Measurements from ENCODE around the gene GNL3L. TPM values are rescaled to one million over a fixed set of nuclear protein-coding genes. Genes with fewer than 3 reads are reported as not detected.

The GNL3L gene
- total RNA-seq, 1 donor = 39.8 TPM

DNA sequence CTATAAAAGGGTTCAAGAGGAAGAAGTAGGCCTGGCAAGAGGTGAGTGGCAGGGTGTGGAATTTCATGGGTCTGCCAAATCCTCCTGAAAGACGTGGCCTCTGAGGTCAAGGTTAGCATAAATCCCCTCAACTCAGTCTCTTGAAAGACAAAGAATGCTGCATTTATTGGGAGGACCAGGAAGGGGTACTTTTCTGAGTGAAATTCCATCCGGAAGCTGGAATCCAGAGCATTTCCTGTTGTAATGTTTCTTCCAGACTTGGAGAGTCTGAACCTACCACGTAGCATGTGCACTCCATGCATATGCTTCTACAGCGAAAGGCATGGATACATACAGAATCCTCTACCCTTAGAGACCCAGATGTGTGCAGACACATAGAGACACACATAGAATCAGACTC lies 20.6 kb upstream of the GNL3L start:
- Histone ChIP-seq H3K4me2 (ENCODE audit: insufficient read depth, low read length) (no peak overlapping the region), H3K79me2 (ENCODE audit: insufficient read depth, low read length) (no peaks in the 10 kb centered on the region), H3K27ac (ENCODE audit: low read depth, low read length) (no peak overlapping the region)

DNA sequence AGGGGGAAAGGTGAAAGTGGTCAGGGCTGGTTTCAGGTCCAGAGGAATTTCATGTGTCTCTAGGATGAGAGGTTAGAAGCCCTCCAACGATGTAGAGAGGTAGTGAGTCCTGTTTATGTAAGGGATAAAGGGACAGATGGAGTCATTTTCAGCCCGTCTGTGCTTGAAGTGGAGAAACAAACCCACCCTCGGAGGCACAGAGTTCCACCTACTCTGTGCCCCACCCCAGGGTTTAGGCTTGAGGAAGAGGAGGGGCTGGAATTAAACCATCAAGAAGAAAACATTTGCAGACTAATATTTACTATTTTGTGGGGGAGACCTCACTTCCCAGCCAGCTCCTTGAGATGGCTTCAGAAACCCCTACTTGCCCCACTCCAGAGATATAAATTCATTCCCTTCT lies 868 bp upstream of the GNL3L start:
- Histone ChIP-seq H3K27me3 (ENCODE audit: insufficient read depth, low read length) (no peaks in the 10 kb centered on the region), H3K4me3 (ENCODE audit: insufficient read depth, low read length) (peak overlapping the region; percentile 78), H2AFZ (ENCODE audit: low read length) (peak overlapping the region; percentile 90), H3K79me2 (ENCODE audit: insufficient read depth, low read length) (peaks cover 34% of the 10 kb centered on the region), H3K9me3 (ENCODE audit: low read depth, low read length) (peaks cover 3% of the 10 kb centered on the region), H3K36me3 (ENCODE audit: insufficient read depth, low read length) (peaks cover 4% of the 10 kb centered on the region), H3K27ac (ENCODE audit: low read depth, low read length) (peak overlapping the region; percentile 77), H3K4me1 (ENCODE audit: insufficient read depth, low read length) (peaks cover 12% of the 10 kb centered on the region), H3K4me2 (ENCODE audit: insufficient read depth, low read length) (peak overlapping the region; percentile 49), H4K20me1 (ENCODE audit: insufficient read depth, low read length) (no peaks in the 10 kb centered on the region)
- no peak for DNase-seq (ENCODE audit: insufficient read length, low spot score, missing footprints)
- TF ChIP-seq, protein P1, sequence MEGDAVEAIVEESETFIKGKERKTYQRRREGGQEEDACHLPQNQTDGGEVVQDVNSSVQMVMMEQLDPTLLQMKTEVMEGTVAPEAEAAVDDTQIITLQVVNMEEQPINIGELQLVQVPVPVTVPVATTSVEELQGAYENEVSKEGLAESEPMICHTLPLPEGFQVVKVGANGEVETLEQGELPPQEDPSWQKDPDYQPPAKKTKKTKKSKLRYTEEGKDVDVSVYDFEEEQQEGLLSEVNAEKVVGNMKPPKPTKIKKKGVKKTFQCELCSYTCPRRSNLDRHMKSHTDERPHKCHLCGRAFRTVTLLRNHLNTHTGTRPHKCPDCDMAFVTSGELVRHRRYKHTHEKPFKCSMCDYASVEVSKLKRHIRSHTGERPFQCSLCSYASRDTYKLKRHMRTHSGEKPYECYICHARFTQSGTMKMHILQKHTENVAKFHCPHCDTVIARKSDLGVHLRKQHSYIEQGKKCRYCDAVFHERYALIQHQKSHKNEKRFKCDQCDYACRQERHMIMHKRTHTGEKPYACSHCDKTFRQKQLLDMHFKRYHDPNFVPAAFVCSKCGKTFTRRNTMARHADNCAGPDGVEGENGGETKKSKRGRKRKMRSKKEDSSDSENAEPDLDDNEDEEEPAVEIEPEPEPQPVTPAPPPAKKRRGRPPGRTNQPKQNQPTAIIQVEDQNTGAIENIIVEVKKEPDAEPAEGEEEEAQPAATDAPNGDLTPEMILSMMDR (IDR thresholded peaks at IDR 0.05; ENCODE audit: extremely low read depth, low read depth, low read length) = no peak

More for the DNA sequence above, 20.6 kb upstream of the GNL3L start:
- Histone ChIP-seq H4K20me1 (ENCODE audit: insufficient read depth, low read length) (no peaks in the 10 kb centered on the region), H2AFZ (ENCODE audit: low read length) (peak overlapping the region; percentile 33), H3K36me3 (ENCODE audit: insufficient read depth, low read length) (no peaks in the 10 kb centered on the region), H3K9me3 (ENCODE audit: low read depth, low read length) (no peaks in the 10 kb centered on the region), H3K27me3 (ENCODE audit: insufficient read depth, low read length) (no peaks in the 10 kb centered on the region), H3K4me1 (ENCODE audit: insufficient read depth, low read length) (no peaks in the 10 kb centered on the region), H3K4me3 (ENCODE audit: insufficient read depth, low read length) (no peak overlapping the region)
- DNase-seq (ENCODE audit: insufficient read length, low spot score, missing footprints) = peak; percentile 34
- TF ChIP-seq, protein P1 (IDR thresholded peaks at IDR 0.05; ENCODE audit: extremely low read depth, low read depth, low read length) = no peak

DNA sequence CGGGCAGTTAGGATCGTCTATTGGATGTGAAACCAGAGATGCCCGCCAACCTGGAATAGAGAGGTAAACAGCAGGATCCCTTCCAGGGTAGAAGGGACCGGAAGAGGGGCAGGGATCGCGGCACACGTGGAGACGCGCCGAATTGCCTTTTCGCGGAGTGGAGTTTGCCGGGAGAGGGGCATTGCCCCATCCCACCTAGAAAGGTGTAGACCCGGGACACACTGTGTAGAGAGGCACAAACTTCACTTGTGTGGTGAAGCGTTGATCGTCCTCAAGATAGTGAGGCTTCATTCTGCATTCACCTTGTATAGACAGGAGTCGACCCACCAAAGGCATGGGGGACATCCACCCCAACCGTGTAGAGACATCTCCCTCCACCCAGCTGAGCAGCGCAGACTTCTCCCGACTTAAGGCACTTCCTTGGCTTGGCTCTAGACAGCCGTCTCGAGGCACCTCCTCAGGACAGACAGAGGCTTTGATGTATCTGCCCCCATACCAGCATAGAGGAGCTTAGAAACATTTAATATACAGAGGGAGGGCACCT lies 410 bp downstream of the GNL3L start:
- TF ChIP-seq, protein P1 (IDR thresholded peaks at IDR 0.05; ENCODE audit: extremely low read depth, low read depth, low read length) = no peak
- peak overlapping the region; percentile 86 for H2AFZ ChIP-seq (ENCODE audit: low read length)
- peaks cover 12% of the 10 kb centered on the region for H3K4me1 ChIP-seq (ENCODE audit: insufficient read depth, low read length)
- no peaks in the 10 kb centered on the region for H3K27me3 ChIP-seq (ENCODE audit: insufficient read depth, low read length)
- peaks cover 6% of the 10 kb centered on the region for H3K36me3 ChIP-seq (ENCODE audit: insufficient read depth, low read length)
- DNase-seq (ENCODE audit: insufficient read length, low spot score, missing footprints) = no peak
- H3K9me3 ChIP-seq (ENCODE audit: low read depth, low read length) = peaks cover 3% of the 10 kb centered on the region
- H3K4me3 ChIP-seq (ENCODE audit: insufficient read depth, low read length) = peak overlapping the region; percentile 78
- H4K20me1 ChIP-seq (ENCODE audit: insufficient read depth, low read length) = no peaks in the 10 kb centered on the region
- H3K27ac ChIP-seq (ENCODE audit: low read depth, low read length) = peak overlapping the region; percentile 42
- peak overlapping the region; percentile 93 for H3K4me2 ChIP-seq (ENCODE audit: insufficient read depth, low read length)
- H3K79me2 ChIP-seq (ENCODE audit: insufficient read depth, low read length) = peaks cover 43% of the 10 kb centered on the region

DNA sequence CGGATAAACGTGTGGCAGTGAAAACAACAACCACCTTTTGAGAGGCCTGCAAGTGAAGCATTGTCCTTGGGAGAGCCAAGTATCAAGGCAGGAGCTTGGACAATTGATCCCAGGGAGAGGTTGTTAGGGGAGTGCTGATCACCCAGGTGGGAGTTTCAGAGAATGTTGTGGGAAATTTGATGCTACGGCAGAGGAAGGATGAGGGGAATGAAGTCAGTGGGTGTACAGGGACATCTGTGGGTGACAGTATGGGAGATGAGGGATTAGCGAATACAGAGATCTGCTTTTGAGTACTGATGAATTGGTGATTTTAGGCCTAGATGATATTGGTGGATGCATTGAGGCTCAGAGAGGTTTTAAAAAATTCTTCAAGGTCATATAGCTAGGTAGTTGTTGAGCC lies 4.3 kb downstream of the GNL3L start:
- H3K4me2 ChIP-seq (ENCODE audit: insufficient read depth, low read length) = no peak overlapping the region
- H3K27me3 ChIP-seq (ENCODE audit: insufficient read depth, low read length) = no peaks in the 10 kb centered on the region

More for the DNA sequence above, 4.3 kb downstream of the GNL3L start:
- H3K9me3 ChIP-seq (ENCODE audit: low read depth, low read length) = no peaks in the 10 kb centered on the region
- peaks cover 46% of the 10 kb centered on the region for H3K79me2 ChIP-seq (ENCODE audit: insufficient read depth, low read length)
- TF ChIP-seq, protein P1 (IDR thresholded peaks at IDR 0.05; ENCODE audit: extremely low read depth, low read depth, low read length) = no peak
- H4K20me1 ChIP-seq (ENCODE audit: insufficient read depth, low read length) = no peaks in the 10 kb centered on the region
- H2AFZ ChIP-seq (ENCODE audit: low read length) = no peak overlapping the region
- no peak for DNase-seq (ENCODE audit: insufficient read length, low spot score, missing footprints)
- peaks cover 12% of the 10 kb centered on the region for H3K36me3 ChIP-seq (ENCODE audit: insufficient read depth, low read length)
- H3K27ac ChIP-seq (ENCODE audit: low read depth, low read length) = no peak overlapping the region
- peaks cover 12% of the 10 kb centered on the region for H3K4me1 ChIP-seq (ENCODE audit: insufficient read depth, low read length)
- no peak overlapping the region for H3K4me3 ChIP-seq (ENCODE audit: insufficient read depth, low read length)

All from osteoblast (primary cell).